ENCODE data around the gene YAP1. TPM values are rescaled to one million over a fixed set of nuclear protein-coding genes. Genes with fewer than 3 reads are reported as not detected.

The YAP1 gene
- total and polyA plus RNA-seq, 4 donors = 76.0 to 393 (median 146) TPM

DNA sequence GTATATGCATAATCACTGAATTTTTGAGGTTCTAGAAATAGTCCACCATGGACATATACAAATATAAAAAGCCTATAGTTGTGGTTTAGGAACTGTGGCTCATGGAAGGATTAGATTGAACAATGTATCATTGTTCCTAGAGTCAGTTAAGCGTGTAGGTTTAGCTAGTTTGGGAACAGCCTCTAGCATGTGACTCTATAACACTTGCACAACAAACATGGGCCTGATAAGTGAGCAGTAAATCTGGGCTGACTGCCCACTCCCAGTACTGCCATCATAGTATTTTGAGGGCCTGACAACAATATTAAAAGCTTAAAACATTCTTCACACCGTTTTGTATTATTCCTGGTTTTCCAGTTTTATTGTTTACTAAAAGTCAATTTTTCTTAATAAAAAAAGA, 47.0 kb downstream of the YAP1 start:
- Histone ChIP-seq H3K4me3 (ENCODE audit: low read length in 2 of 2) (no peak overlapping the region), H3K27me3 (ENCODE audit: control insufficient read depth in 1 of 2, insufficient read depth in 2 of 2, low read length in 1 of 2) (no peaks in the 10 kb centered on the region), H3K4me1 (ENCODE audit: control insufficient read depth in 1 of 2, insufficient read depth in 2 of 2, low read length in 2 of 2) (peaks cover 2 to 12% of the 10 kb centered on the region in 2 donors), H3K36me3 (ENCODE audit: control insufficient read depth in 1 of 2, insufficient read depth in 2 of 2, low read length in 1 of 2) (no peaks in the 10 kb centered on the region), H3K27ac (ENCODE audit: low read depth in 1 of 2, low read length in 2 of 2) (no peak overlapping the region), H3K9me3 (ENCODE audit: control insufficient read depth, low read length) (no peaks in the 10 kb centered on the region)
- DNase-seq (peak in 1 of 2 donors; percentile 78), ATAC-seq (ENCODE audit: low FRiP score) (peak; percentile 72)
- WGBS, 2 donors = 3 to 7% methylated on average over 2 of the region's 2 CpGs
- intact Hi-C loops (cut with DNase I) = no loop called here

DNA sequence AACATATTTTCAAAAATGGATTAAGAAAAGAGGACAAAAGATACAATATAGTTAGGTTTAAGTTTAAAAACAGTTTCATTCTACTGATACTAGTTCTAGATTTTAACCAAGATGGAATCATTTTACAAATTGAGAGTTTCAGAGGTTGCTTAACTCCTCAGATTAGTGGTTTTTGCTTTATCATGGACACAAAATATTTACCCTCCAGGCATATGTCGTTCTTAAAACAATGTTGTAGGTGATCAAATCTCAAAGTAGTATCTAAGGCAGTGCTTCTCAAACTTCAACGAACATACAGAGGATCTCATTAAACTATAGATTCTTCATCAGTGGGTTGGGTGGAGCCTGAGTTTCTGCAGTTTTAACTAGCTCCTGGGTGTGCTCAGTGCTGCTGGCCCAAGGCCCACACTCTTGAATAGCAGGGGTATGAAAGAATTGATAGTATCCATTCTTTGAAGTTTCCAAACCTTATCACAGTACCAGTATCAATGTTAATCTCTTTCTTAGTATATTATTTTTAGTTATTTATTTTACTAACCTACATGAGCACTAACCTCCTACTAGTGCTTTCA, 48.0 kb downstream of the YAP1 start:
- peaks cover 2 to 12% of the 10 kb centered on the region in 2 donors for H3K4me1 ChIP-seq (ENCODE audit: control insufficient read depth in 1 of 2, insufficient read depth in 2 of 2, low read length in 2 of 2)
- no peak overlapping the region for H3K27ac ChIP-seq (ENCODE audit: low read depth in 1 of 2, low read length in 2 of 2)
- WGBS, 2 donors = 57 to 63% methylated on average over 2 of the region's 2 CpGs
- no peak for ATAC-seq (ENCODE audit: low FRiP score)
- no peaks in the 10 kb centered on the region for H3K36me3 ChIP-seq (ENCODE audit: control insufficient read depth in 1 of 2, insufficient read depth in 2 of 2, low read length in 1 of 2)
- intact Hi-C loops (cut with DNase I) = no loop called here
- no peaks in the 10 kb centered on the region for H3K27me3 ChIP-seq (ENCODE audit: control insufficient read depth in 1 of 2, insufficient read depth in 2 of 2, low read length in 1 of 2)
- no peak for DNase-seq
- no peaks in the 10 kb centered on the region for H3K9me3 ChIP-seq (ENCODE audit: control insufficient read depth, low read length)
- no peak overlapping the region for H3K4me3 ChIP-seq (ENCODE audit: low read length in 2 of 2)

DNA sequence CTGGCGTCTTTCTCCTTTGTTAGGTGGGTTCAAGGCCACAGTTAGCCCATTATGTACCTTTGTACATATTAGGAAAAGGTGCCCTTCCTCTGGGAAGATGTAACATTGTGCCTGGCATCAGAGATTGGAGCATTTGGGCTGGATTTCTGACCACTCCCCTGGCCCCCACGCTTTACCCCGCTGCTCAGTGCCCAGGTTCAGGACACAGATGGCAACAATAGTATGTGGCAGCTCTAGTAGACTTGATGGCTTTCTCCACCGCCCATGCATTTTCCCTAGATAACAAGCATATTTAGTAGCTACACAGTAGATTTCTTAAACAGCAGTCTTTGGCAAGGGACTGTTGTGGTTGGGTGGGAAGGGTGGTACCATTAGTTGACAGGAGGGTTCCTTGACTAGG, 53.1 kb downstream of the YAP1 start:
- no peak overlapping the region for H3K4me3 ChIP-seq (ENCODE audit: low read length in 2 of 2)
- H3K27me3 ChIP-seq (ENCODE audit: control insufficient read depth in 1 of 2, insufficient read depth in 2 of 2, low read length in 1 of 2) = no peaks in the 10 kb centered on the region
- peaks cover 0 to 6% of the 10 kb centered on the region in 2 donors for H3K4me1 ChIP-seq (ENCODE audit: control insufficient read depth in 1 of 2, insufficient read depth in 2 of 2, low read length in 2 of 2)
- peak overlapping the region in 1 of 2 donors; percentile 39 for H3K27ac ChIP-seq (ENCODE audit: low read depth in 1 of 2, low read length in 2 of 2)
- no peak for DNase-seq
- no peak for ATAC-seq (ENCODE audit: low FRiP score)
- H3K9me3 ChIP-seq (ENCODE audit: control insufficient read depth, low read length) = no peaks in the 10 kb centered on the region
- WGBS, 2 donors = 94% methylated on average over 4 of the region's 4 CpGs
- intact Hi-C loops (cut with DNase I) = no loop called here
- H3K36me3 ChIP-seq (ENCODE audit: control insufficient read depth in 1 of 2, insufficient read depth in 2 of 2, low read length in 1 of 2) = no peaks in the 10 kb centered on the region

DNA sequence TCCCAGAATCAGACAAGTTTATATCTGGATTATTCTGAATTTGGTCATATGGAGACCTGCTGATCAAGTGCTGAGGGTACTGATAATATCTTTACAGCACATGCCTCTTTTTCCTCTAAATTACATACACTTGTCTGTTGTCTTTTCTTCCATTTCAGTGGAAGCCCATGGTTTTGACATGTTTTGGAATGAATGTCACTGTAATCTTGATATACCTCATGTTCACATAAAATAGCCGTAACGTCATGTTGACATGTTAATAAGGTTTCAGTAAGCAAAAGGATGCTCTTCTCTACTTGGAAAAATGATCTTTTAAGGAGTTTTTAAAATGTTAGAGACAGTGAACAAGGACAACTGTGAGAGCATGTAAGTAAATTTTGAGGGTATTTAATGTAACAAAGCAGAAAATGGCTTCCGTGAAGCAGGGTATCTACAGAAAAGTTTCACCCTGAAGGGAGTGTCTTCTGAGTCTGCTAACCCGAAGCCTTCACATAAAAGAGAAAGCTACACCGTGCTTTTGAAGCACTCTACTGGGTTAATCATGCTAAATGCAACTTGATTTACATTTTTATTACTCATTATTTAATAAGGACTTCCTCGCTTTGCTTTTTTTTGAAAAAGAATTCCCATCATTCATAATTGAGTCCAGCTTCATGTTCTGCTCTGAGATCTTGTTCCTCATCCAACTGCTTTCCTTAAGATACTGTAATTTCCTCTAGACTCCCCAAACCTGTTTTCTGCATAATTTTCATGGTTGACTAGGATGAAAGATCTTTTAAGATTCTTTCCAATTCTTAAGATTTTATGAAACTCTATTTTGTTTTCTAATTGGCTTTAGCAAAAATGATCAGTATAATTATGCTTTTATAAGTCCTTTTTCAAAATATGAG, 56.2 kb downstream of the YAP1 start:
- ATAC-seq (ENCODE audit: low FRiP score) = no peak
- no peak overlapping the region for H3K27ac ChIP-seq (ENCODE audit: low read depth in 1 of 2, low read length in 2 of 2)

DNA sequence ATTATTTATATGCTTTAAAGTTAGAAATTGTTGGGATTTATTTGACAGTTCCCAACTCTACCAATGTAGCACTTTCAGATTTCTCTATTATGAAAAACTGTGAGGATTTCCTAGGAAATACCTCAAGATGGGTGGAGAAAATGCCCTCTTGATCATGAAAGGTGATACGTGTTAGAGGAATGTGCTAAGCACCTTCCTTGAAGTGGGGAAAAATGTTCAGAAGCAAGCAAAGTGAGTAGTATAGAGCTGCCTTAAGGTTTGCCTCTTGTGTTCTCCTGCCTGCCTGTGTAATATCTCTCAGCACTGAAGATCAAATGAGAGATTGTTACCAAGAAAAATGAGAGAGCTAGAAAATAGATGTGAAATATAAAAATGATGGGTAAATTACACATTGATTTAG, 58.2 kb downstream of the YAP1 start:
- 49 to 51% methylated on average over 1 of the region's 1 CpG for WGBS, 2 donors
- Histone ChIP-seq H3K27me3 (ENCODE audit: control insufficient read depth in 1 of 2, insufficient read depth in 2 of 2, low read length in 1 of 2) (no peaks in the 10 kb centered on the region), H3K4me3 (ENCODE audit: low read length in 2 of 2) (no peak overlapping the region), H3K27ac (ENCODE audit: low read depth in 1 of 2, low read length in 2 of 2) (no peak overlapping the region), H3K4me1 (ENCODE audit: control insufficient read depth in 1 of 2, insufficient read depth in 2 of 2, low read length in 2 of 2) (peaks cover 0 to 6% of the 10 kb centered on the region in 2 donors), H3K36me3 (ENCODE audit: control insufficient read depth in 1 of 2, insufficient read depth in 2 of 2, low read length in 1 of 2) (no peaks in the 10 kb centered on the region), H3K9me3 (ENCODE audit: control insufficient read depth, low read length) (no peaks in the 10 kb centered on the region)
- ATAC-seq (ENCODE audit: low FRiP score) (no peak), DNase-seq (no peak)
- intact Hi-C loops (cut with DNase I) = loop anchor here in 1 of 2 donors (2.0 kb wide), 1 partner anchor 30 kb away; no protein-coding TSS in a partner anchor

More for the DNA sequence above, 56.2 kb downstream of the YAP1 start:
- H3K36me3 ChIP-seq (ENCODE audit: control insufficient read depth in 1 of 2, insufficient read depth in 2 of 2, low read length in 1 of 2) = no peaks in the 10 kb centered on the region
- 93 to 94% methylated on average over 6 of the region's 6 CpGs for WGBS, 2 donors
- H3K4me1 ChIP-seq (ENCODE audit: control insufficient read depth in 1 of 2, insufficient read depth in 2 of 2, low read length in 2 of 2) = peaks cover 0 to 6% of the 10 kb centered on the region in 2 donors
- intact Hi-C loops (cut with DNase I) = no loop called here
- H3K4me3 ChIP-seq (ENCODE audit: low read length in 2 of 2) = no peak overlapping the region
- H3K9me3 ChIP-seq (ENCODE audit: control insufficient read depth, low read length) = no peaks in the 10 kb centered on the region
- DNase-seq = no peak
- no peaks in the 10 kb centered on the region for H3K27me3 ChIP-seq (ENCODE audit: control insufficient read depth in 1 of 2, insufficient read depth in 2 of 2, low read length in 1 of 2)

DNA sequence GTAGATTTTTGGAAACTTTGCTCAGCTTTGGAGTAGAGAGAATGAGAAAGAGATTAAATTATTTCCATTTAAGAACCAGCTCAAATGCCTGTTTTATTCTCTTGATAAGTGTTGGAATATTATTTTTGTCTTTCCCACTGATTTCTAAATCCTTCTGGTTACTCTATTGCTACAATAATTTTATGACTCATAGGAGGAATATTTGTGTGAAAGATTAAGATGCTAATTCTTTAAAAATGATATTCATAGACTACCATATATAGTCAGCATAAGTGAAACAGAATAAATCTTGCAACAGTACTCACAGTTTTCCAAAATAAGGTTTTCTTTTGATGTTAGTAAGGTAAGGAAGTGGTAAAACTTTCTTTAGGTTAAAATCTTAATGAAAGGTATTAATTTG, 60.9 kb downstream of the YAP1 start:
- Histone ChIP-seq H3K4me3 (ENCODE audit: low read length in 2 of 2) (peak overlapping the region in 1 of 2 donors; percentile 34), H3K27me3 (ENCODE audit: control insufficient read depth in 1 of 2, insufficient read depth in 2 of 2, low read length in 1 of 2) (no peaks in the 10 kb centered on the region), H3K36me3 (ENCODE audit: control insufficient read depth in 1 of 2, insufficient read depth in 2 of 2, low read length in 1 of 2) (peaks cover 0 to 5% of the 10 kb centered on the region in 2 donors), H3K9me3 (ENCODE audit: control insufficient read depth, low read length) (no peaks in the 10 kb centered on the region), H3K27ac (ENCODE audit: low read depth in 1 of 2, low read length in 2 of 2) (no peak overlapping the region), H3K4me1 (ENCODE audit: control insufficient read depth in 1 of 2, insufficient read depth in 2 of 2, low read length in 2 of 2) (peaks cover 0 to 9% of the 10 kb centered on the region in 2 donors)
- ATAC-seq (ENCODE audit: low FRiP score) (peak; percentile 77), DNase-seq (no peak)
- intact Hi-C loops (cut with DNase I) = loop anchor here in 1 of 2 donors (5.0 kb wide), 2 partner anchors 46 to 59 kb away; partner anchors contain the start of gene YAP1

DNA sequence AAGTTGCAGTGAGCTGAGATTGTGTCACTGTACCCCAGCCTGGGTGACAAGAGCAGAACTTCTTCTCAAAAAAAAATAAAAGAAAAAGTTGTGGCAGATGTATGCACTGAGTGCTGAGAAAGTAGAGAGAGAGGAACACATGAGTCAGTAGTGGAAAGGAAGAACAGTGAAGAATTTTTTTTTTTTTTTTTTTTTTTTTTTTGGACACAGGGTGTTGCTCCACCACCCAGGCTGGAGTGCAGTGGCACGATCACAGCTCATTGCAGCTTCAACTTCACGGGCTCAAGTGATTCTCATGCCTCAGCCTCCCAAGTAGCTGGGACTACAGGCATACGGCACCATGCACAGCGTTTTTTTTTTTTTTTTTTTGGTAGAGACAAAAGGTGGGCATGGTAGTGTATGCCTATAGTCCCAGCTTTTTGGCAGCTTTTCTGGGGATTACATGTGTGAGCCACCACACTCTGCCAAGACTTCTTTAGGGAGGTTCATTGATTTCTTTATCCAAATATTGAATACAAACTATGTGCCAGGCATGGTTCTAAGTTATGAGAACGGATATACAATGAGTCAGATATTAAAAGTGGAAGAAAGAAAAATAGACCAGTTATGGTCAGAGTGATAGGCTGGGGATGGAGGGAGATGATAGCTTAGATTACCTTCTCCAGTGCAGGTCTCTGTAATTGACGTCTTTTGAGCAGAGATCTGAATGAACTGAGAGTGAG, 62.0 kb downstream of the YAP1 start:
- peak overlapping the region; percentile 98 for H3K27ac ChIP-seq (ENCODE audit: low read depth in 1 of 2, low read length in 2 of 2)
- DNase-seq = peak; percentile 57 to 72
- H3K4me1 ChIP-seq (ENCODE audit: control insufficient read depth in 1 of 2, insufficient read depth in 2 of 2, low read length in 2 of 2) = peaks cover 0 to 9% of the 10 kb centered on the region in 2 donors

DNA sequence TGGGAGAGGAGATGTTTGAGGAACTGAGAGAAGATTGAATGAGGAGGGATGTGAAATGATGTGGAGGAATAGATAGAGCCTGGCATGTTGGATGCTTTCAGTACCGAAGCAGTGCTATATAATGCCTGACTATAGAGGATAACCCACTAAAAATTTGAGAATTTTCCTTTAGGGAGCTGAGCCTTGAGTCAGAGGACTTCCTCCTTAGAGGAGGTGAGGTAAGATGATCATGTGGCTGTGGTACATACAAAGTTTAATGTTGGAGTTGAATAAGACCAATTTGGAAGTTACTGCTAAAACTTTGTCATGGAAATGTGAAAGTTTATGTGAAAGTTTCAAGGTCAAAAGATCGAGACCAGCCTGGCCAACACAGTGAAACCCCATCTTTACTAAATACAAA, 66.9 kb downstream of the YAP1 start:
- intact Hi-C loops (cut with DNase I) = loop anchor here (5.0 kb wide), 2 partner anchors 35 kb away; no protein-coding TSS in a partner anchor
- no peak for DNase-seq
- H3K4me1 ChIP-seq (ENCODE audit: control insufficient read depth in 1 of 2, insufficient read depth in 2 of 2, low read length in 2 of 2) = peaks cover 1 to 6% of the 10 kb centered on the region in 2 donors
- no peak overlapping the region for H3K4me3 ChIP-seq (ENCODE audit: low read length in 2 of 2)
- no peak for ATAC-seq (ENCODE audit: low FRiP score)
- H3K27ac ChIP-seq (ENCODE audit: low read depth in 1 of 2, low read length in 2 of 2) = peak overlapping the region; percentile 82 to 89
- WGBS, 2 donors = 94 to 98% methylated on average over 2 of the region's 2 CpGs
- H3K27me3 ChIP-seq (ENCODE audit: control insufficient read depth in 1 of 2, insufficient read depth in 2 of 2, low read length in 1 of 2) = no peaks in the 10 kb centered on the region
- H3K36me3 ChIP-seq (ENCODE audit: control insufficient read depth in 1 of 2, insufficient read depth in 2 of 2, low read length in 1 of 2) = peaks cover 0 to 5% of the 10 kb centered on the region in 2 donors
- H3K9me3 ChIP-seq (ENCODE audit: control insufficient read depth, low read length) = no peaks in the 10 kb centered on the region

More for the DNA sequence above, 62.0 kb downstream of the YAP1 start:
- intact Hi-C loops (cut with DNase I) = loop anchor here (2.0 to 5.0 kb wide), 3 partner anchors 45 to 61 kb away; partner anchors contain the start of gene YAP1 (in 2 of the 2)
- Histone ChIP-seq H3K36me3 (ENCODE audit: control insufficient read depth in 1 of 2, insufficient read depth in 2 of 2, low read length in 1 of 2) (peaks cover 0 to 5% of the 10 kb centered on the region in 2 donors), H3K9me3 (ENCODE audit: control insufficient read depth, low read length) (no peaks in the 10 kb centered on the region), H3K27me3 (ENCODE audit: control insufficient read depth in 1 of 2, insufficient read depth in 2 of 2, low read length in 1 of 2) (no peaks in the 10 kb centered on the region), H3K4me3 (ENCODE audit: low read length in 2 of 2) (no peak overlapping the region)
- WGBS, 2 donors = 21 to 25% methylated on average over 5 of the region's 6 CpGs
- peak; percentile 67 for ATAC-seq (ENCODE audit: low FRiP score)
